ENCODE results near the gene SYTL5. TPM values are rescaled to one million over a fixed set of nuclear protein-coding genes. Genes with fewer than 3 reads are reported as not detected.

The SYTL5 gene
- total RNA-seq, 4 donors from 2014 or later = 0.33 to 5.5 (median 0.51) TPM; not detected in 1

- no peak for TF ChIP-seq CTCF (IDR thresholded peaks at IDR 0.05; ENCODE audit: low read depth)
Measured at GRCh38 chrX:38069991-38070390, 63.6 kb downstream of the SYTL5 start.

- TF ChIP-seq CTCF (IDR thresholded peaks at IDR 0.05; ENCODE audit: low read depth) = no peak
Measured at GRCh38 chrX:38079463-38079862, 73.1 kb downstream of the SYTL5 start.

- TF ChIP-seq CTCF (IDR thresholded peaks at IDR 0.05; ENCODE audit: low read depth) = no peak
Measured at GRCh38 chrX:38080808-38081207, 74.5 kb downstream of the SYTL5 start.

GRCh38 chrX:38081909-38082308, 75.6 kb downstream of the SYTL5 start:
- no peak for TF ChIP-seq CTCF (IDR thresholded peaks at IDR 0.05; ENCODE audit: low read depth)

GRCh38 chrX:38082309-38082708, 76.0 kb downstream of the SYTL5 start:
- TF ChIP-seq CTCF (IDR thresholded peaks at IDR 0.05; ENCODE audit: low read depth) = no peak

- no peak for TF ChIP-seq CTCF (IDR thresholded peaks at IDR 0.05; ENCODE audit: low read depth)
Measured at GRCh38 chrX:38085813-38086212, 79.5 kb downstream of the SYTL5 start.

- no peak for TF ChIP-seq CTCF (IDR thresholded peaks at IDR 0.05; ENCODE audit: low read depth)
Measured at GRCh38 chrX:38086451-38087215, 80.3 kb downstream of the SYTL5 start.

Data from subcutaneous adipose tissue (tissue), 4 donors.